Measurements from ENCODE around the gene PGA3.
"Not testable (repeated sequence)": the region's sequence is repeated elsewhere in the genome, so short reads cannot be mapped to it uniquely, and the experiment has no call there.

PGA3 gene

GRCh38 chr11:61202950-61203746 lies at the start of gene PGA3:
TSS of gene PGA3 (plus strand) at chr11:61203515. CDS start at chr11:61203565, 50 bp downstream.
- ATAC-seq, result not testable (repeated sequence)

- ATAC-seq, result peak; percentile 63
- TF ChIP-seq ZNF8 (CRISPR knock-in tag; IDR thresholded peaks at IDR 0.05), result no peak
- no peak for TF ChIP-seq OSR1 (CRISPR knock-in tag; IDR thresholded peaks at IDR 0.05)
- TF ChIP-seq SNAI2 (CRISPR knock-in tag; IDR thresholded peaks at IDR 0.05), result no peak
- TF ChIP-seq TOX (CRISPR knock-in tag; IDR thresholded peaks at IDR 0.05; ENCODE audit: borderline replicate concordance), result no peak
- no peak for TF ChIP-seq PPARA (CRISPR knock-in tag; IDR thresholded peaks at IDR 0.05; ENCODE audit: borderline replicate concordance)
- TF ChIP-seq RARB (CRISPR knock-in tag; IDR thresholded peaks at IDR 0.05), result no peak
- TF ChIP-seq ZNF70 (CRISPR knock-in tag; IDR thresholded peaks at IDR 0.05), result no peak
- TF ChIP-seq ESRRG (CRISPR knock-in tag; IDR thresholded peaks at IDR 0.05), result no peak
- TF ChIP-seq, protein P1, sequence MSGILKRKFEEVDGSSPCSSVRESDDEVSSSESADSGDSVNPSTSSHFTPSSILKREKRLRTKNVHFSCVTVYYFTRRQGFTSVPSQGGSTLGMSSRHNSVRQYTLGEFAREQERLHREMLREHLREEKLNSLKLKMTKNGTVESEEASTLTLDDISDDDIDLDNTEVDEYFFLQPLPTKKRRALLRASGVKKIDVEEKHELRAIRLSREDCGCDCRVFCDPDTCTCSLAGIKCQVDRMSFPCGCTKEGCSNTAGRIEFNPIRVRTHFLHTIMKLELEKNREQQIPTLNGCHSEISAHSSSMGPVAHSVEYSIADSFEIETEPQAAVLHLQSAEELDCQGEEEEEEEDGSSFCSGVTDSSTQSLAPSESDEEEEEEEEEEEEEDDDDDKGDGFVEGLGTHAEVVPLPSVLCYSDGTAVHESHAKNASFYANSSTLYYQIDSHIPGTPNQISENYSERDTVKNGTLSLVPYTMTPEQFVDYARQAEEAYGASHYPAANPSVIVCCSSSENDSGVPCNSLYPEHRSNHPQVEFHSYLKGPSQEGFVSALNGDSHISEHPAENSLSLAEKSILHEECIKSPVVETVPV (CRISPR knock-in tag; IDR thresholded peaks at IDR 0.05), result no peak
- no peak for TF ChIP-seq ZNF565 (CRISPR knock-in tag; conservative IDR thresholded peaks at IDR 0.05; ENCODE audit: low read depth)
- no peak for TF ChIP-seq POU6F1 (CRISPR knock-in tag; IDR thresholded peaks at IDR 0.05; ENCODE audit: borderline replicate concordance, low read depth)
- TF ChIP-seq ARNTL (CRISPR knock-in tag; IDR thresholded peaks at IDR 0.05; ENCODE audit: borderline replicate concordance, low read depth), result no peak
- TF ChIP-seq ISL1 (CRISPR knock-in tag; IDR thresholded peaks at IDR 0.05), result no peak
- TF ChIP-seq BACH2 (CRISPR knock-in tag; IDR thresholded peaks at IDR 0.05; ENCODE audit: borderline replicate concordance), result no peak
- no peak for TF ChIP-seq ZC3H10 (CRISPR knock-in tag; IDR thresholded peaks at IDR 0.05)
- TF ChIP-seq ZFP3 (CRISPR knock-in tag; IDR thresholded peaks at IDR 0.05), result no peak
- TF ChIP-seq TSHZ2 (CRISPR knock-in tag; IDR thresholded peaks at IDR 0.05), result no peak
Observed at GRCh38 chr11:61153593-61154095, 49.7 kb upstream of the PGA3 start.

GRCh38 chr11:61154528-61154927 lies 48.8 kb upstream of the PGA3 start:
- no peak for ATAC-seq
- TF ChIP-seq ZNF8 (CRISPR knock-in tag; IDR thresholded peaks at IDR 0.05), result no peak
- no peak for TF ChIP-seq TSHZ2 (CRISPR knock-in tag; IDR thresholded peaks at IDR 0.05)
- TF ChIP-seq TCF4 (CRISPR knock-in tag; IDR thresholded peaks at IDR 0.05; ENCODE audit: borderline replicate concordance), result no peak
- TF ChIP-seq CSDC2 (CRISPR knock-in tag; IDR thresholded peaks at IDR 0.05), result no peak
- TF ChIP-seq TOX (CRISPR knock-in tag; IDR thresholded peaks at IDR 0.05; ENCODE audit: borderline replicate concordance), result no peak
- no peak for TF ChIP-seq RARB (CRISPR knock-in tag; IDR thresholded peaks at IDR 0.05)
- TF ChIP-seq ZFP30 (CRISPR knock-in tag; IDR thresholded peaks at IDR 0.05), result no peak
- no peak for TF ChIP-seq CREB5 (CRISPR knock-in tag; IDR thresholded peaks at IDR 0.05; ENCODE audit: low read depth)
